LNCAP (cell line): Measurements from ENCODE around the gene CAPNS2.

Source experiments
- TF ChIP-seq, protein P1 (sequence below): fragments of 450-650 bp; IDR thresholded peaks from 2 replicates; pipeline ENCODE4 v1.5.1; 2017; ENCODE audit warnings: mild to moderate bottlenecking

Gene CAPNS2

DNA sequence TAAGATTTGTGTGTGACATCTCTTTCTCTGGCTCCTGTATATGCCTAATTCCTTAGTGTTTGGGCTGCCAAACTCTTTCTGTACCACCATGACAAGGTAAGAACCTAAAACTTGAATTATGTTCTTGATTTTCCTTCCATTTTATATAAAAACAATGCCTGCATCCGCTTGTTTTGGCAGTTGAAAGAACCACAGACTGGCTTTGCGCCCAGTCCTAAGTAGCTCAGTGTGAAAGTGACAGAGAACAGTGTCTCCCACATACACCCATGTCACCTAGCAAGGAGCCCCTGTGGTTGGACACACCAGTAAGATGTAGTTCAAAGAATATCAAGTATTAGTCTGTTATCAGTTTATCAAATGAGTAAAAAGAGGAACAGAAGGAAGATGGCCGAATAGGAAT, 48.6 kb downstream of the CAPNS2 start:
- TF ChIP-seq, protein P1, sequence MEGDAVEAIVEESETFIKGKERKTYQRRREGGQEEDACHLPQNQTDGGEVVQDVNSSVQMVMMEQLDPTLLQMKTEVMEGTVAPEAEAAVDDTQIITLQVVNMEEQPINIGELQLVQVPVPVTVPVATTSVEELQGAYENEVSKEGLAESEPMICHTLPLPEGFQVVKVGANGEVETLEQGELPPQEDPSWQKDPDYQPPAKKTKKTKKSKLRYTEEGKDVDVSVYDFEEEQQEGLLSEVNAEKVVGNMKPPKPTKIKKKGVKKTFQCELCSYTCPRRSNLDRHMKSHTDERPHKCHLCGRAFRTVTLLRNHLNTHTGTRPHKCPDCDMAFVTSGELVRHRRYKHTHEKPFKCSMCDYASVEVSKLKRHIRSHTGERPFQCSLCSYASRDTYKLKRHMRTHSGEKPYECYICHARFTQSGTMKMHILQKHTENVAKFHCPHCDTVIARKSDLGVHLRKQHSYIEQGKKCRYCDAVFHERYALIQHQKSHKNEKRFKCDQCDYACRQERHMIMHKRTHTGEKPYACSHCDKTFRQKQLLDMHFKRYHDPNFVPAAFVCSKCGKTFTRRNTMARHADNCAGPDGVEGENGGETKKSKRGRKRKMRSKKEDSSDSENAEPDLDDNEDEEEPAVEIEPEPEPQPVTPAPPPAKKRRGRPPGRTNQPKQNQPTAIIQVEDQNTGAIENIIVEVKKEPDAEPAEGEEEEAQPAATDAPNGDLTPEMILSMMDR = no peak
